Activated CD4-positive, alpha-beta T cell treated with anti-CD3 and anti-CD28 coated beads for 36 hours (primary cell): ENCODE measurements around the gene SMARCE1. TPM values are rescaled to one million over a fixed set of nuclear protein-coding genes. Genes with fewer than 3 reads are reported as not detected.

ENCODE experiments used
- ATAC-seq: fragments of 200-7000 bp; cut with Tn5 transposase; one replicate; pipeline ENCODE4 v1.10.0; 2021; ENCODE audit warnings: mild to moderate bottlenecking, moderate library complexity
- CTCF ChIA-PET: fragments of 350-600 bp; sonication (Branson Sonifier 250); formaldehyde crosslinking; loops from one replicate; lab custom pipeline; 2021; ENCODE audit warnings: antibody characterized with exemption; lab: Charles Lee
- POLR2A ChIA-PET: fragments of 350-600 bp; sonication (Branson Sonifier 250); formaldehyde crosslinking; loops from one replicate; lab custom pipeline; 2021; ENCODE audit warnings: antibody characterized with exemption, inconsistent platforms; lab: Charles Lee
- DNase-seq: peaks from one replicate; pipeline ENCODE4 v3.0.0-alpha.2; 2020
- H3K27ac Mint-ChIP-seq: one replicate; pipeline ENCODE4 v1.8.0; 2021; ENCODE audit warnings: mixed read lengths
- H3K27me3 Mint-ChIP-seq: one replicate; pipeline ENCODE4 v1.8.0; 2021; ENCODE audit warnings: mixed read lengths
- H3K36me3 Mint-ChIP-seq: one replicate; pipeline ENCODE4 v1.8.0; 2021; ENCODE audit warnings: low read depth, mixed read lengths
- H3K4me1 Mint-ChIP-seq: one replicate; pipeline ENCODE4 v1.8.0; 2021; ENCODE audit warnings: mixed read lengths
- H3K4me3 Mint-ChIP-seq: one replicate; pipeline ENCODE4 v1.8.0; 2021; ENCODE audit warnings: mild to moderate bottlenecking, moderate library complexity, mixed read lengths
- H3K9me3 Mint-ChIP-seq: one replicate; pipeline ENCODE4 v1.8.0; 2021; ENCODE audit warnings: low read depth, mixed read lengths
- intact Hi-C, 2 experiments: fragments of 100-400 bp; cut with DNase I in 1 of 2; cut with micrococcal nuclease in 1 of 2; formaldehyde crosslinking; loops; one replicate each; pipeline versions ENCODE4 v1.14.2 to v1.15.1; 2022 to 2024; cut with DNase I, micrococcal nuclease
- total RNA-seq, 2 experiments: library from RNA; stranded (reverse); gene quantifications; one replicate each; pipeline ENCODE4 v1.2.3, GENCODE V29; 2021

Gene SMARCE1
- 100 to 1,000 TPM in 1 of 2 experiments, 10 to 100 TPM in 1; 99.7 to 122 TPM for total RNA-seq

DNA sequence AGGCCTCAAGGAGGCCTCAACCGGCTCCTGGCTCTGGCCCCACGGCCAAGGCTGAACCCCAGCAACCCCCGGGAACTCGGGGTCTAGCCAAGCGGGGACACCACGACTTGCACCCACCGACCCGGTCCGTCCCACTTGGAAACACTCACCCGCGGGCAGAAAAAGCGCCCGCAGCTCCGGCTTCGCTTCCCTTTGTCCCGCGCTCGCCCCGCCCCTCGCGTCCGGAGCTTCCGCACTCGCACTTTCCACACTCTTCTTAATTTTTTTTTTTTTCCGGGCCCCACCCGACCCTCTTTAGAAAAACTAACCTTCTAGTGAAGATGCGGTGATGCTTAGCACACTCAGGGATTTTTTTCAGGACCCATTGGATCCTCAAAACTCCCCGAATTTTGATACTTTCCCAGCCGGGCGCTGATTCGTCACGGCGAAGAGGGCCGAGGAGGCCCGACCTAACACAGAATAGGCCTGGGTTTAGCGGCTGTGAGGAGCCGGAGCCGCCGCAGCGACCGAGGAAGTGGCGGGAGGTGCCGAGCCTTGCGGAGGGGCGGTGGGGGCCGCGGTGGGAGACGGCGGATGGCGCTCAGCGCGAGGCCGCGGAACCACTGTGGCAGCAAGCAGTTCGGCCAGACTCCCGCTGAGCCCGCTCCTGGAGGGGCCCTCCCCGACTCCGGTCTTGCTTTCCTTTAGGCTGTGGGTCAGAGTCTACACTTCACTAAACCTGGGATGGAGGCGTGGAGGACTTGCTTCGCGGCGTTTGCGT, at the start of gene SMARCE1:
SMARCE1 (minus strand) TSS at position 195 of the 760 bp plus-strand sequence. CDS start 2,016 bp downstream, outside the sequence.
- ChIA-PET POLR2A (interaction anchor here (0.6 to 2.9 kb wide), 16 partner anchors 23 to 1018 kb away, joined by 3 to 22 read pairs (median 4); partner anchors contain the start of gene TOP2A), CTCF (interaction anchor here (0.6 to 3.6 kb wide), 11 partner anchors 18 to 228 kb away, joined by 3 to 18 read pairs (median 4); no protein-coding TSS in a partner anchor)
- Mint-ChIP-seq H3K9me3 (no peaks in the 10 kb centered on the region), H3K4me3 (peak within 1 kb of the TSS; percentile 97), H3K27me3 (no peaks in the 10 kb centered on the region), H3K36me3 (peaks cover 23% of the 10 kb centered on the region), H3K27ac (peak within 1 kb of the TSS; percentile 99), H3K4me1 (peaks cover 40% of the 10 kb centered on the region)
- intact Hi-C loops: loop anchor here (1.0 to 2.0 kb wide), 5 partner anchors 27 to 171 kb away; no protein-coding TSS in a partner anchor
- DNase-seq (peak; percentile 79), ATAC-seq (peak; percentile 81)

DNA sequence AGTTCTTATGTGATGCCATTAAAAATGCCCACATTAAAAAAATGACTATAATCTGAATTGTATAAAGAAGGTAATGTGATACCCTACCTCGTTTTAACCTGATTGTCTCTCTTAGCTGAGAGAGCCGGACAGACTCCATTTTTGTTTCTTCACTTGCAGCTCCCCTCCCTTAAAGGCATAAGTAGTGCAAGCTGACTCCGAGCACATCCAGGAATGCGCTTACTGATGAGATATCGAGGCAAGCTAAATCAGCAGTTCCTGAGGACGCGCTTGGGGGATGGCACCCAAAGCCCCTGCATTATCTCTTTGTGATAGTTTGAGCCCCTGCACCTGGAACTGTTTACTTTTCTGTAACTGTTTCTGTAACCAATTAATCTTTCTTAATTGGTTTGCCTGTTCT, 49.7 kb upstream of the SMARCE1 start:
- H3K9me3 Mint-ChIP-seq: no peaks in the 10 kb centered on the region
- intact Hi-C loops: no loop called here
- H3K4me1 Mint-ChIP-seq: no peaks in the 10 kb centered on the region
- no peak overlapping the region for H3K4me3 Mint-ChIP-seq
- H3K27ac Mint-ChIP-seq: no peak overlapping the region
- ChIA-PET POLR2A (no interaction called here), CTCF (interaction anchor here (0.6 to 1.4 kb wide), 6 partner anchors 9 to 969 kb away, joined by 3 read pairs; no protein-coding TSS in a partner anchor)
- ATAC-seq (no peak), DNase-seq (no peak)
- H3K36me3 Mint-ChIP-seq: no peaks in the 10 kb centered on the region
- H3K27me3 Mint-ChIP-seq: peaks cover 7% of the 10 kb centered on the region

DNA sequence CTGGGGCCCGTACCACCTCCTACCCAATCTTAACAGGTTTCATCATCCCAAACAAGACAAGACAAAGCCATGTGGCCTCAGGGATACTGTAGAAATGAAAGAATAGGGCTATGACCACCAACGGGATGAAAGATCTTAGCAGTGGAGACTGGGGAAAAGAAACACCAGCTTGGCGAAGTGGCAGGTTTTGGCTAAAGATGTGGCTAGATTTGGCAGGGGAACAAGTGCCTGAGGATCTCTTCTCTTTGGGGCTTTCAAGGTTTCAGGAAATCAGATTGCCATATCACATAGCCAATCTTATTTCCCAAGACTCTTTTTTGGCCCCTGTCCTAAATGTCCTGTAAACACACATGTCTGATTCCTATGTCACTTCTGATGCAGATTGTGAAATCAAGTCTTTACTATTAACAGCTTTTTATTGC, 49.0 kb upstream of the SMARCE1 start:
- Mint-ChIP-seq H3K4me3 (no peak overlapping the region), H3K4me1 (no peaks in the 10 kb centered on the region), H3K9me3 (no peaks in the 10 kb centered on the region), H3K27me3 (peaks cover 8% of the 10 kb centered on the region), H3K27ac (no peak overlapping the region), H3K36me3 (no peaks in the 10 kb centered on the region)
- POLR2A ChIA-PET: no interaction called here
- intact Hi-C loops: no loop called here
- no peak for DNase-seq
- no peak for ATAC-seq
- CTCF ChIA-PET: interaction anchor here (0.6 to 1.4 kb wide), 4 partner anchors 23 to 970 kb away, joined by 3 read pairs; no protein-coding TSS in a partner anchor

DNA sequence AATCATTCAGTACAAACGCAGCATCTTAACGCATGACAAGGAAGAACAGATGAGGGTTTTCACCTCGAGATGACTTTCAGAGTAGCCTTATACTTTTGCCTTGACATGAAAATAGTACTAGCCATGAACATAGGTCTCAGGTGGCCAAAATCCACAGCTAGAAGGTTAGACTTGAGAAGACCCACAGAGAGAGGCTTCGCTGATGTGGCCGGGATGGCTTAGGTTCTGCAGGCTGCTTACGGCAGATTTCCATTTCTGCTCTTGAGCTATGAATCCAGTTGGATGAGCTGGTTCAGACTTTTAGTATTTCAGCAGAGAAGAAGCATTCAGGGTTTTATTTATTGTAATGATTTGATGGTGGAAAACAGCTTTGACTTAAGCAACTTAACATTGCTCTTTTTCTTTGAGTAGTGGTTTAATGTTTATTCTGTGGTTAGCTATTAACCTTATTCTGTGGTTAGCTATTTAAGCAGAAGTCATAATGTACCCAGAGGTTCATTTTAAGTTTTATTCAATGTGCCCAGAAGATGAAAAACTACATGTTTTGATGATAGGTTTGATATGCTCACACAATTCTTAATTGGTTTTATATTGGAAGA, 48.4 kb upstream of the SMARCE1 start:
- H3K4me3 Mint-ChIP-seq: no peak overlapping the region
- ChIA-PET POLR2A (no interaction called here), CTCF (interaction anchor here (1.4 kb wide), 1 partner anchor 23 kb away, joined by 3 read pairs; no protein-coding TSS in a partner anchor)
- DNase-seq: no peak
- H3K36me3 Mint-ChIP-seq: no peaks in the 10 kb centered on the region
- H3K27me3 Mint-ChIP-seq: peaks cover 8% of the 10 kb centered on the region
- H3K9me3 Mint-ChIP-seq: no peaks in the 10 kb centered on the region
- ATAC-seq: no peak
- H3K4me1 Mint-ChIP-seq: no peaks in the 10 kb centered on the region
- intact Hi-C loops: no loop called here
- H3K27ac Mint-ChIP-seq: no peak overlapping the region

DNA sequence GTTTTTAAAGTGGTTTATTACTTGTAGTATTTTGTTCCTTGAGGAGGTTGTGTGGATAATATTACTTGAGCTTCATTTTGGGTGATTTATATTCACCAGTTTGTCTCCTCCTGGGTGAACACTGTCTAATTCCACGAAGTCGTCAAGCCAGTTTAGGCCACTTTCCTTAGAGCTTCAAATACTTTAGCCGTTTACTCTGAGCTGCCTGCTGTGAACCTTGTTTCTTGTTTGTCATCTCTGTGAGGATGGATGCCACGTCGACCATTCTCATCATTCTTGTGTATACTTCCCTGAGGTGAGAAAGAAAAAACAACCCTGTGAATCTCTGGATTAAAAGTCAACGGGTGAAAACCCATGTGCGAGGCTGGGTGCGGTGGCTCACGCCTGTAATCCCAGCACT, 47.0 kb upstream of the SMARCE1 start:
- H3K27ac Mint-ChIP-seq: no peak overlapping the region
- POLR2A ChIA-PET: interaction anchor here (0.6 kb wide), 1 partner anchor 34 kb away, joined by 4 read pairs; no protein-coding TSS in a partner anchor
- no peaks in the 10 kb centered on the region for H3K36me3 Mint-ChIP-seq
- H3K4me1 Mint-ChIP-seq: no peaks in the 10 kb centered on the region
- H3K4me3 Mint-ChIP-seq: no peak overlapping the region
- no peak for DNase-seq
- CTCF ChIA-PET: interaction anchor here (1.1 kb wide), 1 partner anchor 44 kb away, joined by 3 read pairs; no protein-coding TSS in a partner anchor
- intact Hi-C loops: no loop called here
- H3K27me3 Mint-ChIP-seq: peaks cover 8% of the 10 kb centered on the region
- no peak for ATAC-seq
- H3K9me3 Mint-ChIP-seq: no peaks in the 10 kb centered on the region

DNA sequence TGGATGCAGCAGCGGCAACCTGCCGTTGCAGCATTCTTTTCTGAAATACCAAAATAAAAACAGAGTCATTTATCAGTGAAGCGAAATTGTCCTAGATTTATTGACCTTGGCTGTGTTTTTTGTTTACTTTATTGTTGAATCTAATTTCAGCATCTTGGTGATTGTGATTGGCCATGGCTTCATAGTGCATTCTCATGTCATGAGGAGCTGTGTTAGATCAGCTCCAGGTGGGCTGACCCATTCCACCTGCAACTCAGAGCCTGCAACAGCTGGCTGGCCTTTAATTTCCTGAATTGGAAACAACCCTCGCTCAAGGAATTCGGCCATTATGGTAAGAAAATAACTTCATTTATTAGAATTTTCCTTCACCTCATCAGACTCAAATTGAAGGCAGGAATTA, 39.5 kb upstream of the SMARCE1 start:
- Mint-ChIP-seq H3K4me1 (no peaks in the 10 kb centered on the region), H3K27ac (no peak overlapping the region), H3K36me3 (no peaks in the 10 kb centered on the region), H3K4me3 (no peak overlapping the region), H3K9me3 (no peaks in the 10 kb centered on the region), H3K27me3 (peaks cover 4% of the 10 kb centered on the region)
- ChIA-PET CTCF (interaction anchor here (0.6 to 0.7 kb wide), 2 partner anchors 732 to 1066 kb away, joined by 3 to 4 read pairs; no protein-coding TSS in a partner anchor), POLR2A (no interaction called here)
- ATAC-seq: no peak
- no peak for DNase-seq
- intact Hi-C loops: loop anchor here in 1 of 2 experiments (5.0 kb wide), 1 partner anchor 750 kb away; no protein-coding TSS in a partner anchor

DNA sequence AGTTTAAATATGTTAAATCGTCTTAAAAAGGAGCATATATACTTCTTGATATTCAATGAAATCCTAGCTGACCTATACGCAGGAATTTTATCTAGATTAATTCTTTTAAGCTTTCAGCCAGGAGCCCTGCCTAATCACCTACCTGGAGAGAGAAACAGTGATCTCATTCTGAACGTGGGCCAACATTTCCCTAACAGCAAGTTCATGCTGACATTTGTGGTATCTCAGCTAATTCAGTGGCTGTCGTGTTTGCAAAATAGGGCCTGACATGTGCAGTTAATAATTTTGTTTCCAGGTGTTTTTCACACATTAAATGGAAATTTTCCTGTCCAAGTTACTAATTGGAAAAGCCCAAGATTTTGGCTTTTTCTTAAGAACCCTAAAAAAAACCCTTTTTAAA, 38.6 kb upstream of the SMARCE1 start:
- CTCF ChIA-PET: no interaction called here
- intact Hi-C loops: loop anchor here in 1 of 2 experiments (5.0 kb wide), 1 partner anchor 749 kb away; no protein-coding TSS in a partner anchor

DNA sequence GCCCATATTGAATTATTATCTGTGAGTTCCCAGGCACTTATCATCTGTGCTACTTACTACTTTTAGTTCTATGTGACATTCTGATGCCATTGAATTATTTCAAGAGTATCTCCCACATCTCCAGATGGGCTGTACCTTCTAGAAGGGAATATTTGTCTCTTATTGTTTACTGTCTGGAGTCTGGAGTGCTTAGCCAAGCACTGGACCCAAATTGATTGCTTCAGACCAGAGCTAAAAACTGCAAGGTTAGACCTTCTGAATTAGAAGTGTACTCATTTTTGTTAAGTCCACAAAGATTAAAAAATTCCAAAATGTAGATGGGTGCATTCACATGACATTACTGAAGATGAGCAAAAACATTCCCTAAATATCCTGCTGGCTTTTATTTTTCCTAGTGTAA, 33.4 kb upstream of the SMARCE1 start:
- Mint-ChIP-seq H3K36me3 (no peaks in the 10 kb centered on the region), H3K4me3 (no peak overlapping the region), H3K27me3 (peaks cover 24% of the 10 kb centered on the region), H3K9me3 (no peaks in the 10 kb centered on the region), H3K27ac (no peak overlapping the region), H3K4me1 (peaks cover 8% of the 10 kb centered on the region)
- intact Hi-C loops: no loop called here
- no peak for DNase-seq
- CTCF ChIA-PET: interaction anchor here (1.0 kb wide), 1 partner anchor 20 kb away, joined by 3 read pairs; no protein-coding TSS in a partner anchor
- POLR2A ChIA-PET: no interaction called here
- ATAC-seq: no peak

More for the DNA sequence above, 38.6 kb upstream of the SMARCE1 start:
- DNase-seq (no peak), ATAC-seq (no peak)
- no peaks in the 10 kb centered on the region for H3K4me1 Mint-ChIP-seq
- H3K27me3 Mint-ChIP-seq: peaks cover 8% of the 10 kb centered on the region
- POLR2A ChIA-PET: no interaction called here
- no peaks in the 10 kb centered on the region for H3K36me3 Mint-ChIP-seq
- no peak overlapping the region for H3K4me3 Mint-ChIP-seq
- no peaks in the 10 kb centered on the region for H3K9me3 Mint-ChIP-seq
- no peak overlapping the region for H3K27ac Mint-ChIP-seq

DNA sequence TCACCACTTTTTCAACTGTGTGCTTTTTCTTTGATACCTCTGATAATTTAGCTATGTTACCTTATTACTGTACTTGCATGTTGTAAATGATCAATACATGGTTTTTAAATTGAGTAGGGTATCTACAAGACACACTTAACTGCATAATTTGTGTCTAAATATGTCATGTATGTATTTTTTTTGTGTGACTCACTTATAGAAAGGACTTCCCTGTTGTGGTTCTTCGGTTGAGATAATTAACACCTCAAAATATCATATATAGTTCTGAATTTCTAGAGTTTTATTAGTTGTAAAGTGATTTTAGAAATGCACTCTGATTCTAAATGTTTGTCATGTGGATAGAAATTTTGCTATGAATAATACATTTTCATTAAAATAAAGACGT, 31.9 kb upstream of the SMARCE1 start:
- Mint-ChIP-seq H3K27me3 (peaks cover 29% of the 10 kb centered on the region), H3K36me3 (no peaks in the 10 kb centered on the region)
- CTCF ChIA-PET: interaction anchor here (0.7 to 1.0 kb wide), 2 partner anchors 11 to 321 kb away, joined by 3 read pairs; no protein-coding TSS in a partner anchor

DNA sequence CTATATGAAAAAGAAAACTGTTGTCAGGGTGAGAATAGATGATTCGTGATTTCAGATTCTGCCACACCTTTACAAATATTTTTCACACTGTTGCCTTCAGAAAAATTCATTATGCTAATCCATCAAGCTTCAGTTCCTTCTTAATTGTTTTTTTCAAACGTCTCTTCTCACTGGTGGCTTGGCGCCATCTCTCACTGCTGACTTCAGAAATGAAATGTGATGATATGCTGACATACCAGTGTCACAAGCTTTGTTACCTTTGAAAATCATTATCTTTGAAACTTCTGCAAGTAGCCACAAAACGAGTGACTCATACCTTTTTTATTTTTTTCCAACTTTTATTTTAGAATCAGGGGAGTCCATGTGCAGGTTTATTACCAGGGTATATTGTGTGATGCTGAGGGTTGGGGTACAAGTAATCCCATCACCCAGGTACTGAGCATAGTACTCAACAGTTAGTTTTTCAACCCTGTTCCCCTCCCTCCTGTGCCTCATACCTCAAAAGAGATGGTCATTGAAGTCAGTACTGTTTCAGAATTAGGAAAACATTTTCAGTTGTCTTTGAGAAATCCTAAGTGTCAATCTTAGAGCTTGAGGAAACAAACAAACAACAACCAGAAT, 31.4 kb upstream of the SMARCE1 start:
- H3K9me3 Mint-ChIP-seq: no peaks in the 10 kb centered on the region
- no peaks in the 10 kb centered on the region for H3K36me3 Mint-ChIP-seq
- peak; percentile 23 for ATAC-seq
- ChIA-PET CTCF (interaction anchor here (0.7 to 1.0 kb wide), 2 partner anchors 11 to 321 kb away, joined by 3 read pairs; no protein-coding TSS in a partner anchor), POLR2A (interaction anchor here (0.6 kb wide), 1 partner anchor 32 kb away, joined by 6 read pairs; the partner anchor contains the start of gene SMARCE1)
- intact Hi-C loops: no loop called here
- peaks cover 33% of the 10 kb centered on the region for H3K27me3 Mint-ChIP-seq
- H3K4me1 Mint-ChIP-seq: peaks cover 8% of the 10 kb centered on the region
- no peak overlapping the region for H3K4me3 Mint-ChIP-seq
- H3K27ac Mint-ChIP-seq: no peak overlapping the region
- no peak for DNase-seq

More for the DNA sequence above, 31.9 kb upstream of the SMARCE1 start:
- intact Hi-C loops: no loop called here
- Mint-ChIP-seq H3K27ac (no peak overlapping the region), H3K9me3 (no peaks in the 10 kb centered on the region), H3K4me3 (no peak overlapping the region), H3K4me1 (peaks cover 8% of the 10 kb centered on the region)
- ATAC-seq (no peak), DNase-seq (no peak)
- POLR2A ChIA-PET: no interaction called here

DNA sequence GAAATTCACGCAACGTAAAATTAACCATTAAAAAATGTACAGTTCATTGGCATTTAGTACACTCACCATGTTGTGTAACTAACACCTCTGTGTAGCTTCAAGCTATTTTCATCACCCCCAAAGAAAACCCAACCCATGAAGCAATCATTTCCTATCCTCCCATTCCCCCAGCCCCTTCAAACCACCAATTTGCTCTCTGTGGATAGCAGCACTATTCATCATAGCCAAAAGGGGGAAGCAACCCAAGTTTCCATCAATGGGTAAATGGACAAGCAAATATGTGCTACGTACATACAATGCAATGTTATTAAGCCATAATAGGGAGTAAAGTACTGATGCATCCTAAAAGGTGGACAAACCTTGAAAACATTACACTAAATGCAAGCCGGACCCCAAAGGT, 28.3 kb upstream of the SMARCE1 start:
- ATAC-seq (no peak), DNase-seq (no peak)
- Mint-ChIP-seq H3K27me3 (peaks cover 24% of the 10 kb centered on the region), H3K36me3 (no peaks in the 10 kb centered on the region), H3K4me1 (peaks cover 8% of the 10 kb centered on the region), H3K27ac (no peak overlapping the region), H3K4me3 (no peak overlapping the region), H3K9me3 (no peaks in the 10 kb centered on the region)
- ChIA-PET CTCF (no interaction called here), POLR2A (interaction anchor here (0.6 kb wide), 1 partner anchor 16 kb away, joined by 11 read pairs; no protein-coding TSS in a partner anchor)
- intact Hi-C loops: no loop called here
